GDM1 (cell line): ENCODE data around the gene OVOL2.

Experiments
- DNase-seq: peaks from one replicate; lab custom pipeline; 2025; lab: John Stamatoyannopoulos, UW

OVOL2 gene

DNA sequence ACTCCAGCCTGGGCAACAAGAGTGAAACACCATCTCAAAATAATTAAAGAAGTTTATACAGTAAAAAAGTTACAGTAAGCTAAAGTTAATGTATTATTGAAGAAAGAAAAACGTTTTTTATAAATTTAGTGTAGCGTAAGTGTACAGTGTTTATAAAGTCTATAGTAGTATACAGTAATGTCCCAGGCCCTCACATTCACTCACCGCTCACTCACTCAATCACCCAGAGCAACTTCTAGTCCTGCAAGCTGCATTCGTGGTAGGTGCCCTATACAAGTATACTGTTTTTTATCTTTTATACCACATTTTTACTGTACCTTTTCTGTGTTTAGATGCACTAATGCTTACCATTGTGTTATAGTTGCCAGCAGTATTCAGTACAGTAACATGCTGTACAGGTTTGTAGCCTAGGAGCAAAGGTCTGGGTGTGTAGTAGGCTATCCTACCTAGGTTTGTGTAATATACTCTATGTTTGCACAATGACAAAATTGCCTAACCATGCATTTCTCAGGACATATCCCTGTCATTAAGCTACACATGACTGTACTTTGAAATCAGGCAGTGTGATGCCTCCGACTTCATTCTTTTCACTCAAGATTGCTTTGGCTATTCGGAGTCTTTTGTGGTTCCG is 72.2 kb downstream of the OVOL2 start:
- no peak for DNase-seq

DNA sequence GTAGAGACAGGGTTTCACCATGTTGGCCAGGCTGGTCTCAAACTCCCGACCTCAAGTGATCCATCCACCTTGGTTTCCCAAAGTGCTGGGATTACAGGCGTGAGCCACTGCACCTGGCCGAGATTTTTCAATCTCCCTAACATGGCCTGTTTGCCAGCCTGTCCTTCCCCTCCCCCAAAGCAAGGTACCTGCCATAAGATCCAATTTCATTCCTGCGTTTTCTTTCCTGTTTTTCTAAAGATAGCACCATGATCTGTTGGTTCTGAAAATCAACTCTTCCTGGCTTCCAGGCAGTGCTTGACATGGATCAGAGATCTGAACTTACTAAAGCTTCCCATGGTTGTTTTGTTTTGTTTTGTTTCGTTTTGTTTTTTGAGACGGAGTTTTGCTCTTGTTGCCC is 81.4 kb downstream of the OVOL2 start:
- no peak for DNase-seq
